WTC11 (cell line): ENCODE data around the gene CTDP1. TPM values are rescaled to one million over a fixed set of nuclear protein-coding genes. Genes with fewer than 3 reads are reported as not detected.

ENCODE experiments used
- ATAC-seq: fragments of 200-7000 bp; cut with Tn5 transposase; 2 replicates; pipeline ENCODE4 v1.10.0; 2021; ENCODE audit warnings: mild to moderate bottlenecking, moderate library complexity
- CTCF ChIA-PET: fragments of 300-600 bp; sonication (Branson Sonifier 250); formaldehyde crosslinking; loops from one replicate; lab custom pipeline; 2021; ENCODE audit warnings: antibody characterized with exemption; lab: Charles Lee
- POLR2A ChIA-PET: fragments of 350-600 bp; sonication (Branson Sonifier 250); formaldehyde crosslinking; loops from one replicate; lab custom pipeline; 2021; ENCODE audit warnings: antibody characterized with exemption; lab: Charles Lee
- DNase-seq: peaks from one replicate; pipeline ENCODE4 v3.0.0; 2021; ENCODE audit warnings: low spot score
- H3K27ac Mint-ChIP-seq: 2 replicates; pipeline ENCODE4 v1.8.0; 2021; ENCODE audit warnings: mixed read lengths
- H3K27me3 Mint-ChIP-seq: 2 replicates; pipeline ENCODE4 v1.8.0; 2021; ENCODE audit warnings: low read depth, mild to moderate bottlenecking, moderate library complexity, mixed read lengths
- H3K36me3 Mint-ChIP-seq: 2 replicates; pipeline ENCODE4 v1.8.0; 2021; ENCODE audit warnings: mixed read lengths
- H3K4me1 Mint-ChIP-seq: 2 replicates; pipeline ENCODE4 v1.8.0; 2022; ENCODE audit warnings: mixed read lengths
- H3K4me3 Mint-ChIP-seq: 2 replicates; pipeline ENCODE4 v1.8.0; 2021; ENCODE audit warnings: mild to moderate bottlenecking, moderate library complexity, mixed read lengths
- H3K9me3 Mint-ChIP-seq: 2 replicates; pipeline ENCODE4 v1.8.0; 2021; ENCODE audit warnings: mixed read lengths
- NR2C2 ChIP-seq: sonication (generic); formaldehyde crosslinking; IDR thresholded peaks from 2 replicates; pipeline ENCODE4 v1.8.0; 2022; ENCODE audit warnings: mild to moderate bottlenecking, missing genetic modification reagents
- RELA ChIP-seq: sonication (generic); formaldehyde crosslinking; IDR thresholded peaks from 2 replicates; pipeline ENCODE4 v1.8.1; 2022; ENCODE audit warnings: missing genetic modification reagents, mild to moderate bottlenecking, borderline replicate concordance
- SP1 ChIP-seq: sonication (generic); formaldehyde crosslinking; conservative IDR thresholded peaks from 2 replicates; pipeline ENCODE4 v1.8.1; 2022; ENCODE audit warnings: missing genetic modification reagents
- TEAD1 ChIP-seq: sonication (generic); formaldehyde crosslinking; IDR thresholded peaks from 2 replicates; pipeline ENCODE4 v1.8.0; 2022; ENCODE audit warnings: mild to moderate bottlenecking, missing genetic modification reagents
- ZNF232 ChIP-seq: sonication (generic); formaldehyde crosslinking; IDR thresholded peaks from 2 replicates; pipeline ENCODE4 v1.8.0; 2022; ENCODE audit warnings: mild to moderate bottlenecking, missing genetic modification reagents
- ZNF317 ChIP-seq: sonication (generic); formaldehyde crosslinking; IDR thresholded peaks from 2 replicates; pipeline ENCODE4 v1.8.1; 2023; ENCODE audit warnings: low read depth, mild to moderate bottlenecking, moderate library complexity, missing genetic modification reagents, borderline replicate concordance
- total RNA-seq: library from RNA; stranded (reverse); gene quantifications from 3 replicates; pipeline ENCODE4 v1.2.3, GENCODE V29; 2021
- TF ChIP-seq, protein P1 (sequence below): fragments of 250-450 bp; sonication (Bioruptor Pico); IDR thresholded peaks from 2 replicates; pipeline ENCODE4 v1.9.0; 2021; ENCODE audit warnings: mild to moderate bottlenecking
- TF ChIP-seq, protein P2 (sequence below): sonication (generic); formaldehyde crosslinking; IDR thresholded peaks from 2 replicates; pipeline ENCODE4 v1.8.1; 2023; ENCODE audit warnings: mild to moderate bottlenecking, moderate library complexity, missing genetic modification reagents
- TF ChIP-seq, protein P3 (sequence below): sonication (generic); formaldehyde crosslinking; IDR thresholded peaks from 2 replicates; pipeline ENCODE4 v1.8.0; 2022; ENCODE audit warnings: mild to moderate bottlenecking, missing genetic modification reagents
- TF ChIP-seq, protein P4 (sequence below): sonication (generic); formaldehyde crosslinking; IDR thresholded peaks from 2 replicates; pipeline ENCODE4 v1.8.0; 2022; ENCODE audit warnings: mild to moderate bottlenecking, missing genetic modification reagents

The CTDP1 gene
- total RNA-seq, 1 experiment from 2014 or later: 39.7 TPM

DNA sequence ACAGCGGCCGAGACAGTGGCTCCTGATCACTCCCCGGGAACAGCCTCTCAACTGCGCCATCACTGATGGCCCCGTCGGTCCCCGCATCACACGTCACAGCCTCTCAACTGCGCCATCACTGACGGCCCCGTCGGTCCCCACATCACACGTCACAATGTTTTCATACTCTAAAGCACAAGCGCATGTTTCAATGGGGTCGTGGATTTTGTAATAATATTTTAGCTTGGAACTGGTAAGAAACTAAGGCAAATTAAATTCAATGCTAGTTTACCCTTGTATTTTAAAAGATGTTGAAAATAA, 44.2 kb upstream of the CTDP1 start (continued):
- TF ChIP-seq, protein P1, sequence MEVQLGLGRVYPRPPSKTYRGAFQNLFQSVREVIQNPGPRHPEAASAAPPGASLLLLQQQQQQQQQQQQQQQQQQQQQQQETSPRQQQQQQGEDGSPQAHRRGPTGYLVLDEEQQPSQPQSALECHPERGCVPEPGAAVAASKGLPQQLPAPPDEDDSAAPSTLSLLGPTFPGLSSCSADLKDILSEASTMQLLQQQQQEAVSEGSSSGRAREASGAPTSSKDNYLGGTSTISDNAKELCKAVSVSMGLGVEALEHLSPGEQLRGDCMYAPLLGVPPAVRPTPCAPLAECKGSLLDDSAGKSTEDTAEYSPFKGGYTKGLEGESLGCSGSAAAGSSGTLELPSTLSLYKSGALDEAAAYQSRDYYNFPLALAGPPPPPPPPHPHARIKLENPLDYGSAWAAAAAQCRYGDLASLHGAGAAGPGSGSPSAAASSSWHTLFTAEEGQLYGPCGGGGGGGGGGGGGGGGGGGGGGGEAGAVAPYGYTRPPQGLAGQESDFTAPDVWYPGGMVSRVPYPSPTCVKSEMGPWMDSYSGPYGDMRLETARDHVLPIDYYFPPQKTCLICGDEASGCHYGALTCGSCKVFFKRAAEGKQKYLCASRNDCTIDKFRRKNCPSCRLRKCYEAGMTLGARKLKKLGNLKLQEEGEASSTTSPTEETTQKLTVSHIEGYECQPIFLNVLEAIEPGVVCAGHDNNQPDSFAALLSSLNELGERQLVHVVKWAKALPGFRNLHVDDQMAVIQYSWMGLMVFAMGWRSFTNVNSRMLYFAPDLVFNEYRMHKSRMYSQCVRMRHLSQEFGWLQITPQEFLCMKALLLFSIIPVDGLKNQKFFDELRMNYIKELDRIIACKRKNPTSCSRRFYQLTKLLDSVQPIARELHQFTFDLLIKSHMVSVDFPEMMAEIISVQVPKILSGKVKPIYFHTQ (CRISPR knock-in tag): no peak
- TF ChIP-seq RELA (CRISPR knock-in tag): no peak

DNA sequence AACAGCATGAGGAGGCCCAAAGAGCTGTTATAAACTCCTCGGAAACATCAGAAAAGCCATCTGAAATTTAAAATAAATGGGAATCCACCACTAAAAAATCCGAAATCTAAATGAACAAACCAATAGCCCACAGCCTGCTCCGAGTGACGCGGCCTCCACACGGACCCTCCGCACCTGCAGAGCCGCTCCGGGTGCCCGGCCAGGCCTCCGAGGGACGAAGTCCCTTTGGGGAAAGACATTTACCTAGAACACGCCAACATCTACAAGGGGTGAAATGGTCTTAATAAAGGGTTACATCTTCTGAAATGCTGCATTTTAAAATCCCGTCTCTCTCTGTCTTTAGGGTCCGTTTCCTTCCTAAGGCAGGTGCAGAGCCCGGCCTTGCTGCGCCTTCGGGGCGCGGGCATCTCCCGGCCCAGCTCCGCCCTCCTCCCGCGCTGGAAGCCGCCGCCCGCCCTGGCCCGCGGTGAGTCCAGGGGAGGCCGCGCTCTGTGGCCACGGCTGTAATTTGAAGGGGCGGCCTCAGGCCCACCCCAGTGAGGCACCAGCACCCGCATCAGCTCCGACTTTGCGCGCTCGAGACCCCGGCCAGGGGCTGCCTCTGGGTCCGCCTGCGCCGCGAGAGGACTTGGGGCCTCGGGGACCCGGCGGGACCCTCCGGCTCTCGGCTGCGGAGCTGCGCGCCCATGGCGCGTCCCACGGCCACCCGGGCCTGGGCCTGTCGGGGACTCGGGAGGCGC, 42.3 kb upstream of the CTDP1 start:
- peaks cover 13% of the 10 kb centered on the region for H3K36me3 Mint-ChIP-seq
- POLR2A ChIA-PET: no interaction called here
- no peaks in the 10 kb centered on the region for H3K4me1 Mint-ChIP-seq
- no peak for TF ChIP-seq NR2C2 (CRISPR knock-in tag)
- no peak for TF ChIP-seq ZNF317 (CRISPR knock-in tag)
- no peak for TF ChIP-seq SP1 (CRISPR knock-in tag)
- TF ChIP-seq, protein P2, sequence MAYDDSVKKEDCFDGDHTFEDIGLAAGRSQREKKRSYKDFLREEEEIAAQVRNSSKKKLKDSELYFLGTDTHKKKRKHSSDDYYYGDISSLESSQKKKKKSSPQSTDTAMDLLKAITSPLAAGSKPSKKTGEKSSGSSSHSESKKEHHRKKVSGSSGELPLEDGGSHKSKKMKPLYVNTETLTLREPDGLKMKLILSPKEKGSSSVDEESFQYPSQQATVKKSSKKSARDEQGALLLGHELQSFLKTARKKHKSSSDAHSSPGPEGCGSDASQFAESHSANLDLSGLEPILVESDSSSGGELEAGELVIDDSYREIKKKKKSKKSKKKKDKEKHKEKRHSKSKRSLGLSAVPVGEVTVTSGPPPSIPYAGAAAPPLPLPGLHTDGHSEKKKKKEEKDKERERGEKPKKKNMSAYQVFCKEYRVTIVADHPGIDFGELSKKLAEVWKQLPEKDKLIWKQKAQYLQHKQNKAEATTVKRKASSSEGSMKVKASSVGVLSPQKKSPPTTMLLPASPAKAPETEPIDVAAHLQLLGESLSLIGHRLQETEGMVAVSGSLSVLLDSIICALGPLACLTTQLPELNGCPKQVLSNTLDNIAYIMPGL (CRISPR knock-in tag): 0 out of 2 replicates have a peak, but pooled peaks have one; percentile 16
- TF ChIP-seq, protein P3, sequence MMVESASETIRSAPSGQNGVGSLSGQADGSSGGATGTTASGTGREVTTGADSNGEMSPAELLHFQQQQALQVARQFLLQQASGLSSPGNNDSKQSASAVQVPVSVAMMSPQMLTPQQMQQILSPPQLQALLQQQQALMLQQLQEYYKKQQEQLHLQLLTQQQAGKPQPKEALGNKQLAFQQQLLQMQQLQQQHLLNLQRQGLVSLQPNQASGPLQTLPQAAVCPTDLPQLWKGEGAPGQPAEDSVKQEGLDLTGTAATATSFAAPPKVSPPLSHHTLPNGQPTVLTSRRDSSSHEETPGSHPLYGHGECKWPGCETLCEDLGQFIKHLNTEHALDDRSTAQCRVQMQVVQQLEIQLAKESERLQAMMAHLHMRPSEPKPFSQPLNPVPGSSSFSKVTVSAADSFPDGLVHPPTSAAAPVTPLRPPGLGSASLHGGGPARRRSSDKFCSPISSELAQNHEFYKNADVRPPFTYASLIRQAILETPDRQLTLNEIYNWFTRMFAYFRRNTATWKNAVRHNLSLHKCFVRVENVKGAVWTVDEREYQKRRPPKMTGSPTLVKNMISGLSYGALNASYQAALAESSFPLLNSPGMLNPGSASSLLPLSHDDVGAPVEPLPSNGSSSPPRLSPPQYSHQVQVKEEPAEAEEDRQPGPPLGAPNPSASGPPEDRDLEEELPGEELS (CRISPR knock-in tag): 0 out of 2 replicates have a peak, but pooled peaks have one; percentile 22
- DNase-seq (peak; percentile 36), ATAC-seq (peak; percentile 77)
- H3K4me3 Mint-ChIP-seq: no peak overlapping the region; the same call in 1 of the 2 replicates
- CTCF ChIA-PET: interaction anchor here (0.7 to 2.2 kb wide), 4 partner anchors 9 to 258 kb away, joined by 3 to 13 read pairs (median 6); no protein-coding TSS in a partner anchor
- peaks cover 11% of the 10 kb centered on the region for H3K9me3 Mint-ChIP-seq
- H3K27me3 Mint-ChIP-seq: peaks cover 14% of the 10 kb centered on the region
- H3K27ac Mint-ChIP-seq: no peak overlapping the region

DNA sequence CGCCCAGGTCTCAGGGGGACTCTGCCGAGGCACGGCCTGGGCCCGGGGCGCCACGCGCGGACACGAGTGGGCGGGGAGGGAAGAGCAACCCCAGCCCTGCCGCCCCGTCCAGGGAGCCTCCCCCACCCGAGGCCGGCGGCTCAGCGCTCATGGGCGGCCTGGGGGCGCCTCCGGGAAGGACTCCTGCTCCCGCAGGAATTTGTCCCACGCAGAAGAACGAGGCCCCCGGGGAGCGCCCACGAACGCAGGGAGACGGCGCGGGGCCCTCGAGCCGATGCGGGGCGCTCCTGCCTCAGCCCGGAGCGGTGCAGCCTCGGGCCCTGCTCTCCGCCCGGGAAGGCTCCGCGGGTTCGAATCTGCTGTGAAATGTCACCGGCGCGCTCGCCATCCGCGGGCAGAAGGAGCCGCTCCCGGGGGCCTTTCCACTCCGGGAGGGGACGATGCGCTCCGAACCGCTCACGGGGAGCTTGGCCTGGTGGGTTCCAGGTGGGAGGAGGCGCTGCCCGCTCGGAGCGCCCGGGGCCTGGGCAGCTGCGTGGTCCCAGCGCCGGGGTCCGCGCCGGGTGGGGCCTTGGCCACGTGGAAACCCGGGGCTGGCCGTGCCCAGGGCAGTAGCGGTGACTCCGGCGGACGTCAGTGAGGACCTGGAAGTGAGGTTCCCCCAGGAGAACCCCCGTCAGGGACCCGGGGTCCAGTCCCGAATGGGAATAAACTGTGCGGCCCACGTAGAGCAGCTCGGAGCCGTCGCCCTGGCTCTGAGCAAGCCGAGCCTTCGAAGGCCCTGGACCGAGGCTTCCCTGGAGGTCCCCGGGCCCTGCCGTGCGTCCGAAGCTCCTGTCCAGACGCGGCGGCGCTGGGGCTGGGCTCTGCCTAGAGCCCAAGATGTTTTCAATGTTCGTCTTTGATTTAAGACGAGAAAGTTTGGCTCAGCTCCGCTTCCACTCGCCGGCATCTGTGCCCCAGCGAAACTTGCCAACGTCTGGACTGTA, 41.4 kb upstream of the CTDP1 start:
- ATAC-seq: peak; percentile 37
- H3K9me3 Mint-ChIP-seq: peaks cover 9% of the 10 kb centered on the region
- peaks cover 12% of the 10 kb centered on the region for H3K36me3 Mint-ChIP-seq
- TF ChIP-seq TEAD1 (CRISPR knock-in tag) (no peak), ZNF232 (CRISPR knock-in tag) (no peak)
- TF ChIP-seq, protein P4, sequence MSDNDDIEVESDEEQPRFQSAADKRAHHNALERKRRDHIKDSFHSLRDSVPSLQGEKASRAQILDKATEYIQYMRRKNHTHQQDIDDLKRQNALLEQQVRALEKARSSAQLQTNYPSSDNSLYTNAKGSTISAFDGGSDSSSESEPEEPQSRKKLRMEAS (CRISPR knock-in tag): no peak
- H3K27me3 Mint-ChIP-seq: peaks cover 14% of the 10 kb centered on the region
- H3K4me1 Mint-ChIP-seq: no peaks in the 10 kb centered on the region
- peak; percentile 44 for DNase-seq
- ChIA-PET CTCF (interaction anchor here (1.3 to 2.2 kb wide), 3 partner anchors 10 to 259 kb away, joined by 3 to 13 read pairs (median 8); no protein-coding TSS in a partner anchor), POLR2A (interaction anchor here (0.7 kb wide), 1 partner anchor 260 kb away, joined by 3 read pairs; no protein-coding TSS in a partner anchor)
- H3K4me3 Mint-ChIP-seq: no peak overlapping the region
- H3K27ac Mint-ChIP-seq: no peak overlapping the region
